Measurements from ENCODE around the gene ATP9B.

DNA sequence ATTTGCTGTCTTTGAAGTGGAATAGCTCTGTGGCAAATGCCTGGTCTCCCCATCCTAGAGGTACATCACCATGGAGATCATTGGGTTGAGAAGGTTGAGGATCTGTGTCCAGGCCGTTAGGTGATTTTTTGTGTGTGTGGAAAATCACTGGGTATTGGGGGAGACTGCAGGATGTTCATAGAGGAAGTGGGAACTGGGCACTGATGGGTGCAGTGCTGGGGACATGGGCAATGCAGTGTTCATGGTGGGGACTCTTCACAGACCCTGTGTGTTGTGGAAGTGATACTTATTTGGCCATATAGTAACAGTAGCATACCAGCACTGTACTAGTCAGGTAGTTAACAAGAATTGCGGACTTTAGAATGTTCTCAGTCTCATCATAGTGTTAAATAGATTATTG, 34.9 kb downstream of the ATP9B start:
- TF ChIP-seq, protein P1, sequence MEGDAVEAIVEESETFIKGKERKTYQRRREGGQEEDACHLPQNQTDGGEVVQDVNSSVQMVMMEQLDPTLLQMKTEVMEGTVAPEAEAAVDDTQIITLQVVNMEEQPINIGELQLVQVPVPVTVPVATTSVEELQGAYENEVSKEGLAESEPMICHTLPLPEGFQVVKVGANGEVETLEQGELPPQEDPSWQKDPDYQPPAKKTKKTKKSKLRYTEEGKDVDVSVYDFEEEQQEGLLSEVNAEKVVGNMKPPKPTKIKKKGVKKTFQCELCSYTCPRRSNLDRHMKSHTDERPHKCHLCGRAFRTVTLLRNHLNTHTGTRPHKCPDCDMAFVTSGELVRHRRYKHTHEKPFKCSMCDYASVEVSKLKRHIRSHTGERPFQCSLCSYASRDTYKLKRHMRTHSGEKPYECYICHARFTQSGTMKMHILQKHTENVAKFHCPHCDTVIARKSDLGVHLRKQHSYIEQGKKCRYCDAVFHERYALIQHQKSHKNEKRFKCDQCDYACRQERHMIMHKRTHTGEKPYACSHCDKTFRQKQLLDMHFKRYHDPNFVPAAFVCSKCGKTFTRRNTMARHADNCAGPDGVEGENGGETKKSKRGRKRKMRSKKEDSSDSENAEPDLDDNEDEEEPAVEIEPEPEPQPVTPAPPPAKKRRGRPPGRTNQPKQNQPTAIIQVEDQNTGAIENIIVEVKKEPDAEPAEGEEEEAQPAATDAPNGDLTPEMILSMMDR (IDR thresholded peaks at IDR 0.05; ENCODE audit: low read length), result no peak
- TF ChIP-seq EZH2phosphoT487 (IDR thresholded peaks at IDR 0.05; ENCODE audit: low read length) (no peak), EZH2 (optimal IDR thresholded peaks at IDR 0.05; ENCODE audit: low read depth, low read length) (no peak)

All from MM.1S (cell line).